Liver (tissue), 3 donors: Measurements from ENCODE around the gene FAM89B.

ENCODE experiments used
- ATF3 ChIP-seq: IDR thresholded peaks from 2 replicates; pipeline ENCODE4 v1.6.1; 2016; ENCODE audit warnings: antibody characterized with exemption
- CTCF ChIP-seq: fragments of 150-350 bp; IDR thresholded peaks from 2 replicates; pipeline ENCODE4 v1.5.1; 2017; ENCODE audit warnings: improper control_type of control experiment, low read depth, low read length; ENCODE audit not compliant: missing input control
- HNF4G ChIP-seq: IDR thresholded peaks from 2 replicates; pipeline ENCODE4 v1.6.1; 2016; ENCODE audit warnings: antibody characterized with exemption
- JUND ChIP-seq, 2 donors: IDR thresholded peaks; 2 replicates each; pipeline ENCODE4 v1.6.1; 2016; ENCODE audit warnings: antibody characterized with exemption in 2 of 2
- MAX ChIP-seq: IDR thresholded peaks from 2 replicates; pipeline ENCODE4 v1.6.1; 2016; ENCODE audit warnings: antibody characterized with exemption
- RAD21 ChIP-seq, 2 donors: IDR thresholded peaks; 2 replicates each; pipeline ENCODE4 v1.6.1; 2016; ENCODE audit warnings: antibody characterized with exemption in 2 of 2, mild to moderate bottlenecking in 2 of 2
- TF ChIP-seq, protein P1 (sequence below): IDR thresholded peaks from 2 replicates; pipeline ENCODE4 v1.6.1; 2016; ENCODE audit warnings: antibody characterized with exemption, mild to moderate bottlenecking
- TF ChIP-seq, protein P2 (sequence below): IDR thresholded peaks from 2 replicates; pipeline ENCODE4 v1.6.1; 2016; ENCODE audit warnings: antibody characterized with exemption
- donor health status: healthy.
- donor health status: healthy.

DNA sequence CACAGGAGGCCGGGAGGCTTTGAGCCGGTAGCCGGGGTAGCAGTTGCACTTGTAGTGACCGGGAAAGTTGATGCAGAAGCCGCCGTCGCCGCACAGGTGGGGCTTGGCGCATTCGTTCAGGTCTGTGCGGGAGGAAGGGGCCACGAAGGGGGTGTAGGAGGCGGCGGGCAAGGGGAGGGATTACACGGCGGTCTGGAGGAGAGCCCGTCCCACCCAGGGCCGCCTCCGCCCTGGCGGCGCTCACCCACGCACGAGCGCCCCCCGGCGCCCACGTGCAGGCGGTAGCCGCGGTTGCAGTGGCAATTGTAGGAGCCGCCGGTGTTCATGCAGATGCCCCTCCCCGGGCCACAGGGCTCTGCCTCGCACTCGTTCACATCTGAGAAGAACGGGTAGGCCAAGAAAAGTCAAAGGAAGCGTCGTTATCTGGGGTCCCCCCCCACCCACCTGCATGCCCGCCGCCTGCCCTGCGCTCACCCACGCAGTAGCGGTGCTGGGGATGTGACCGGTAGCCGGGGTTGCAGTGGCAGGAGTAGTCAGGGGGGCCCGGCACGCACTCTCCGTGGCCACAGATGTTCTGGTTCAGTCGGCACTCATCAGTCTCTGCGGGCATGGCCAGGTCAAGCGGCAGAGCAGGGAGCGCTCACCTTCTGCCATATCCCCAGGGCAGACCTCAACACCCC, 24.8 kb upstream of the FAM89B start:
- no peak for TF ChIP-seq CTCF
- TF ChIP-seq, protein P1, sequence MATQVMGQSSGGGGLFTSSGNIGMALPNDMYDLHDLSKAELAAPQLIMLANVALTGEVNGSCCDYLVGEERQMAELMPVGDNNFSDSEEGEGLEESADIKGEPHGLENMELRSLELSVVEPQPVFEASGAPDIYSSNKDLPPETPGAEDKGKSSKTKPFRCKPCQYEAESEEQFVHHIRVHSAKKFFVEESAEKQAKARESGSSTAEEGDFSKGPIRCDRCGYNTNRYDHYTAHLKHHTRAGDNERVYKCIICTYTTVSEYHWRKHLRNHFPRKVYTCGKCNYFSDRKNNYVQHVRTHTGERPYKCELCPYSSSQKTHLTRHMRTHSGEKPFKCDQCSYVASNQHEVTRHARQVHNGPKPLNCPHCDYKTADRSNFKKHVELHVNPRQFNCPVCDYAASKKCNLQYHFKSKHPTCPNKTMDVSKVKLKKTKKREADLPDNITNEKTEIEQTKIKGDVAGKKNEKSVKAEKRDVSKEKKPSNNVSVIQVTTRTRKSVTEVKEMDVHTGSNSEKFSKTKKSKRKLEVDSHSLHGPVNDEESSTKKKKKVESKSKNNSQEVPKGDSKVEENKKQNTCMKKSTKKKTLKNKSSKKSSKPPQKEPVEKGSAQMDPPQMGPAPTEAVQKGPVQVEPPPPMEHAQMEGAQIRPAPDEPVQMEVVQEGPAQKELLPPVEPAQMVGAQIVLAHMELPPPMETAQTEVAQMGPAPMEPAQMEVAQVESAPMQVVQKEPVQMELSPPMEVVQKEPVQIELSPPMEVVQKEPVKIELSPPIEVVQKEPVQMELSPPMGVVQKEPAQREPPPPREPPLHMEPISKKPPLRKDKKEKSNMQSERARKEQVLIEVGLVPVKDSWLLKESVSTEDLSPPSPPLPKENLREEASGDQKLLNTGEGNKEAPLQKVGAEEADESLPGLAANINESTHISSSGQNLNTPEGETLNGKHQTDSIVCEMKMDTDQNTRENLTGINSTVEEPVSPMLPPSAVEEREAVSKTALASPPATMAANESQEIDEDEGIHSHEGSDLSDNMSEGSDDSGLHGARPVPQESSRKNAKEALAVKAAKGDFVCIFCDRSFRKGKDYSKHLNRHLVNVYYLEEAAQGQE = no peak
- TF ChIP-seq RAD21 (IDR thresholded peaks at IDR 0.05) = no peak
- no peak for TF ChIP-seq ATF3
- no peak for TF ChIP-seq MAX
- TF ChIP-seq, protein P2, sequence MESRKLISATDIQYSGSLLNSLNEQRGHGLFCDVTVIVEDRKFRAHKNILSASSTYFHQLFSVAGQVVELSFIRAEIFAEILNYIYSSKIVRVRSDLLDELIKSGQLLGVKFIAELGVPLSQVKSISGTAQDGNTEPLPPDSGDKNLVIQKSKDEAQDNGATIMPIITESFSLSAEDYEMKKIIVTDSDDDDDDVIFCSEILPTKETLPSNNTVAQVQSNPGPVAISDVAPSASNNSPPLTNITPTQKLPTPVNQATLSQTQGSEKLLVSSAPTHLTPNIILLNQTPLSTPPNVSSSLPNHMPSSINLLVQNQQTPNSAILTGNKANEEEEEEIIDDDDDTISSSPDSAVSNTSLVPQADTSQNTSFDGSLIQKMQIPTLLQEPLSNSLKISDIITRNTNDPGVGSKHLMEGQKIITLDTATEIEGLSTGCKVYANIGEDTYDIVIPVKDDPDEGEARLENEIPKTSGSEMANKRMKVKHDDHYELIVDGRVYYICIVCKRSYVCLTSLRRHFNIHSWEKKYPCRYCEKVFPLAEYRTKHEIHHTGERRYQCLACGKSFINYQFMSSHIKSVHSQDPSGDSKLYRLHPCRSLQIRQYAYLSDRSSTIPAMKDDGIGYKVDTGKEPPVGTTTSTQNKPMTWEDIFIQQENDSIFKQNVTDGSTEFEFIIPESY = no peak
- TF ChIP-seq JUND (IDR thresholded peaks at IDR 0.05) = no peak
- no peak for TF ChIP-seq HNF4G
